NT2/D1 (cell line): ENCODE results near the gene SLC22A5.

Experiments
- YY1 ChIP-seq: IDR thresholded peaks from 2 replicates; pipeline ENCODE4 v1.6.1; 2011; ENCODE audit not compliant: insufficient read length, insufficient read depth
- ZNF274 ChIP-seq: IDR thresholded peaks from 2 replicates; pipeline ENCODE4 v1.6.1; 2011; ENCODE audit warnings: mild to moderate bottlenecking, low read depth, low read length

DNA sequence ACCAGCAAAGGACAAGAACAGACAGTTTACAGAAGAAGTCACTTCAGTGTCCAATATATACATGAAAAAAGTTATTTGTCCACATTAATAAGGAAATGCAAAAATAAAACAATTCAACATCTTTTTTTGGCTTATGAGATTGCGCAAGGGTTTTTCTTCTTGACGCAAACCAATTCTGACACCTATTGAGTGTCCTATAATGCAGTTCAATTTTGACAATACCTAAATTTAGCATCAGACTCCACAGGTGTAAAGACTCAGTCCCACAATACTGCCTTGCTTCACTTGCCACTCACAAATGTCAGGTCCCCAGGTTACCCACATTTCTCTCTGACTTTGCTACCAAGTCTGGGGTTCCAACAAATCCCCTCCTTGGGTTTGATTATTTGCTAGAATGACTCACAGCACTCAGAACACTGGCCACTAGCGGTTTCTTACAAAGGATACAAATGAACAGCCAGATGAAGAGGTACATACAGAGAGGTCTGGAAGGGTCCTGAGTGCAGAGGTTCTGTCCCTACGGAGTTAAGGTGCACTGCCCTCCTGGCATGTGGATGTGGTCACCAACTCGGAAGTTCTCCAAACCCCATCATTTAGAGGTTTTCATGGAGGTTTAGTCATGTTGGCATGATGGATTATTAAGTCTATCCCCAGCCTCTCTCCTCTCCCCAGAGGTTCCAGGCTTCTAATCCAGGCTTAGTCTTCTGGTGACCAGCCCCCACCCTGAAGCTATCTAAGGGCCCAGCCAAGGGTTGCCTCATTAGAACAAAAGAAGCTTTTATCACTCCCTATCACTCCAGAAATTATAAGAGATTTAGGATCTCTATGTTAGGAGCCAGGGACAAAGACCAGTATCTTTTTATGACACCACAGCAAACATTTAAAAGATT is 27.0 kb upstream of the SLC22A5 start:
- TF ChIP-seq ZNF274 (no peak), YY1 (no peak)
